SIG-M5 treated with dmso at 0.1 percent for 504 hours (cell line): ENCODE measurements around the gene RGS12.
"Not testable (repeated sequence)": the region's sequence is repeated elsewhere in the genome, so short reads cannot be mapped to it uniquely, and the experiment has no call there.

Experiments used
- DNase-seq: peaks from one replicate; lab custom pipeline; 2025; ENCODE audit not compliant: unreplicated experiment; lab: John Stamatoyannopoulos, UW

RGS12 gene

GRCh38 chr4:3296651-3297050 lies 3.8 kb downstream of the RGS12 start:
- DNase-seq = no peak

- DNase-seq = no peak
These were observed 4.4 kb downstream of the RGS12 start for GRCh38 chr4:3297066-3297859.

GRCh38 chr4:3299122-3299975 lies 6.5 kb downstream of the RGS12 start:
- no peak for DNase-seq

GRCh38 chr4:3299976-3300671 lies 7.3 kb downstream of the RGS12 start:
- no peak for DNase-seq

- not testable (repeated sequence) for DNase-seq
These were observed 8.1 kb downstream of the RGS12 start for GRCh38 chr4:3300882-3301281.

GRCh38 chr4:3301450-3302172 lies 8.8 kb downstream of the RGS12 start:
- no peak for DNase-seq

- DNase-seq = no peak
These were observed 9.5 kb downstream of the RGS12 start for GRCh38 chr4:3302173-3302785.

- no peak for DNase-seq
These were observed 10.2 kb downstream of the RGS12 start for GRCh38 chr4:3302786-3303564.

- DNase-seq = no peak
These were observed 10.7 kb downstream of the RGS12 start for GRCh38 chr4:3303565-3303824.

- no peak for DNase-seq
These were observed 11.3 kb downstream of the RGS12 start for GRCh38 chr4:3303923-3304710.

- no peak for DNase-seq
These were observed 12.2 kb downstream of the RGS12 start for GRCh38 chr4:3304831-3305609.

GRCh38 chr4:3305610-3306371 lies 13.0 kb downstream of the RGS12 start:
- no peak for DNase-seq

GRCh38 chr4:3306450-3306849 lies 13.6 kb downstream of the RGS12 start:
- DNase-seq = no peak

- DNase-seq = no peak
These were observed 14.2 kb downstream of the RGS12 start for GRCh38 chr4:3307060-3307459.

- no peak for DNase-seq
These were observed 14.7 kb downstream of the RGS12 start for GRCh38 chr4:3307486-3307885.

- DNase-seq = no peak
These were observed 15.2 kb downstream of the RGS12 start for GRCh38 chr4:3307891-3308575.

- DNase-seq = no peak
These were observed 15.9 kb downstream of the RGS12 start for GRCh38 chr4:3308691-3309090.
